HG03060 (cell line): ENCODE measurements around the gene NDUFB8.

Source experiments
- ATAC-seq: cut with Tn5 transposase; IDR thresholded peaks from one replicate; pipeline ENCODE4 v1.9.1; 2021; ENCODE audit warnings: low read depth, moderate number of reproducible peaks; ENCODE audit not compliant: unreplicated experiment

NDUFB8 gene

DNA sequence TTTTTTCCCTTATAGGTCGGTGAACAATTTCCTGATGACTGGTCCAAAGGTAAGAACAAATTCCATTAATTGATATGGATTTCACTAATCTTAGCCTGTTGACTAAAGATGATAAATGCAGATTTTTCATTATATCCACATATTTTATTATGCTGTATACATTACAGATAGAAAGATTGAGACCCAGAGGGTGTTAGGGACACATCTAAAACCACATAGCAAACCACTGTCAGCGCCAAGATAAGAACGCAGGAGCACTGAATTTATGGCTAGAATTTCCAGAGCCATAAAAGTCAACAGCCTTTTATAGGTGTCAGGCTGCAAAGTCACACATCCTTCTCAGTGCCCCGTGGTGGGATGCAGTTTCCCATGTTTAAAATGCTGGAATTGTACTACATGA, 50.6 kb downstream of the NDUFB8 start:
- no peak for ATAC-seq

GRCh38 chr10:100477970-100478369, 51.7 kb downstream of the NDUFB8 start:
- no peak for ATAC-seq
